SK-N-SH (cell line): Measurements from ENCODE around the gene LILRA6. TPM values are rescaled to one million over a fixed set of nuclear protein-coding genes. Genes with fewer than 3 reads are reported as not detected.

Source experiments
- CTCF ChIA-PET: fragments of 300-600, 350-600 bp; formaldehyde crosslinking; extraction: SDS; loops from one replicate; lab custom pipeline; 2021; lab: Yijun Ruan, JAX
- POLR2A ChIA-PET: fragments of 350-600 bp; sonication (Branson Sonifier 250); formaldehyde crosslinking; extraction: SDS; loops from one replicate; lab custom pipeline; 2020; ENCODE audit warnings: antibody characterized with exemption, inconsistent platforms; lab: Yijun Ruan, JAX
- DNase-seq: peaks from one replicate; pipeline ENCODE4 v3.0.0; 2012
- H2AFZ ChIP-seq: fragments of 200-600 bp; sonication (generic); 2 replicates; pipeline ENCODE4 v1.8.1; 2016; ENCODE audit warnings: antibody characterized with exemption, mild to moderate bottlenecking, low read depth
- H3F3A ChIP-seq: fragments of 200-600 bp; sonication (generic); replicated peaks from 2 replicates; pipeline ENCODE3; 2016; ENCODE audit warnings: antibody characterized with exemption, mild to moderate bottlenecking; ENCODE audit not compliant: insufficient read depth
- H3K27ac ChIP-seq, 2 experiments: fragments of 200-500 bp in 1 of 2; fragments of 200-600 bp in 1 of 2; sonication (Bioruptor generic) in 1 of 2; sonication (generic), shearing (Covaris generic) in 1 of 2; 2 replicates each; pipeline versions ENCODE4 v1.5.1 to v1.6.1; 2014 to 2016; ENCODE audit warnings: low read depth in 2 of 2, inconsistent platforms in 1 of 2, low read length in 1 of 2, mild to moderate bottlenecking in 1 of 2, mixed read lengths in 1 of 2
- H3K27me3 ChIP-seq: fragments of 200-600 bp; sonication (generic), shearing (Covaris generic); 2 replicates; pipeline ENCODE4 v1.6.1; 2016; ENCODE audit warnings: mixed run types; ENCODE audit not compliant: insufficient read depth
- H3K36me3 ChIP-seq, 2 experiments: fragments of 200-500 bp in 1 of 2; fragments of 200-600 bp in 1 of 2; sonication (Bioruptor generic) in 1 of 2; sonication (generic) in 1 of 2; replicated peaks in 1 of 2; 2 replicates each; pipeline versions ENCODE3 to v1.5.1; 2014 to 2016; ENCODE audit warnings: low read length in 1 of 2, mild to moderate bottlenecking in 1 of 2; ENCODE audit not compliant: insufficient read depth in 2 of 2, control insufficient read depth in 1 of 2
- H3K4me1 ChIP-seq, 2 experiments: fragments of 200-500 bp in 1 of 2; fragments of 200-600 bp in 1 of 2; sonication (Bioruptor generic) in 1 of 2; sonication (generic), shearing (Covaris generic) in 1 of 2; 2 replicates each; pipeline versions ENCODE4 v1.5.1 to v1.6.1; 2014 to 2016; ENCODE audit warnings: low read depth in 1 of 2, low read length in 1 of 2, mixed run types in 1 of 2; ENCODE audit not compliant: insufficient read depth in 2 of 2, control insufficient read depth in 1 of 2
- H3K4me2 ChIP-seq: fragments of 200-600 bp; sonication (generic), shearing (Covaris generic); 2 replicates; pipeline ENCODE4 v1.6.1; 2017; ENCODE audit warnings: mixed run types
- H3K4me3 ChIP-seq, 2 experiments: fragments of 200-500 bp in 1 of 2; fragments of 200-600 bp in 1 of 2; sonication (Bioruptor generic) in 1 of 2; sonication (generic), shearing (Covaris generic) in 1 of 2; 2 replicates each; pipeline versions ENCODE4 v1.5.1 to v1.8.1; 2014 to 2016; ENCODE audit warnings: low read depth in 2 of 2, inconsistent platforms in 1 of 2, low read length in 1 of 2, mild to moderate bottlenecking in 1 of 2, mixed read lengths in 1 of 2, moderate library complexity in 1 of 2
- H3K79me2 ChIP-seq: fragments of 200-600 bp; sonication (generic); 2 replicates; pipeline ENCODE4 v1.8.1; 2017; ENCODE audit warnings: mild to moderate bottlenecking; ENCODE audit not compliant: insufficient read depth
- H3K9ac ChIP-seq: fragments of 200-600 bp; sonication (generic); 2 replicates; pipeline ENCODE4 v1.6.1; 2017; ENCODE audit warnings: mixed run types
- H3K9me2 ChIP-seq: fragments of 200-600 bp; sonication (generic); 2 replicates; pipeline ENCODE4 v1.6.1; 2017; ENCODE audit warnings: mixed run types
- H3K9me3 ChIP-seq: fragments of 200-600 bp; sonication (generic); 2 replicates; pipeline ENCODE4 v1.6.1; 2017; ENCODE audit warnings: mixed run types, mild to moderate bottlenecking, moderate library complexity
- H4K20me1 ChIP-seq: fragments of 200-600 bp; sonication (generic); 2 replicates; pipeline ENCODE4 v1.6.1; 2017; ENCODE audit warnings: mild to moderate bottlenecking, mixed run types; ENCODE audit not compliant: insufficient read depth
- EP300 ChIP-seq, 2 experiments: IDR thresholded peaks; 2 replicates each; pipeline versions ENCODE4 v1.4.0 to v1.6.1; 2012; ENCODE audit warnings: borderline replicate concordance in 1 of 2, low read depth in 1 of 2, low read length in 1 of 2
- FOSL2 ChIP-seq: IDR thresholded peaks from 2 replicates; pipeline ENCODE4 v1.4.0; 2012; ENCODE audit warnings: low read depth, mild to moderate bottlenecking, moderate library complexity, borderline replicate concordance
- FOXM1 ChIP-seq: IDR thresholded peaks from 2 replicates; pipeline ENCODE4 v1.4.0; 2012; ENCODE audit warnings: low read depth, mild to moderate bottlenecking
- GABPA ChIP-seq: IDR thresholded peaks from 2 replicates; pipeline ENCODE4 v1.4.0; 2012; ENCODE audit warnings: low read depth, mild to moderate bottlenecking
- GATA2 ChIP-seq: sonication (generic); formaldehyde crosslinking; IDR thresholded peaks from 2 replicates; pipeline ENCODE4 v1.5.0; 2020; ENCODE audit warnings: mild to moderate bottlenecking, missing genetic modification reagents
- MAX ChIP-seq: IDR thresholded peaks from 2 replicates; pipeline ENCODE4 v1.4.0; 2012; ENCODE audit warnings: low read depth
- NRF1 ChIP-seq: IDR thresholded peaks from 2 replicates; pipeline ENCODE4 v1.6.1; 2012; ENCODE audit warnings: low read depth, mild to moderate bottlenecking, low read length
- RAD21 ChIP-seq: IDR thresholded peaks from 2 replicates; pipeline ENCODE4 v1.6.1; 2012; ENCODE audit warnings: mild to moderate bottlenecking, low read length
- RCOR1 ChIP-seq: fragments of 150-350 bp; IDR thresholded peaks from 2 replicates; pipeline ENCODE4 v1.6.1; 2017; ENCODE audit warnings: antibody characterized with exemption, low read length
- SMC3 ChIP-seq: IDR thresholded peaks from 2 replicates; pipeline ENCODE4 v1.6.1; 2012; ENCODE audit warnings: low read depth, low read length, improper control_type of control experiment
- TAF1 ChIP-seq: IDR thresholded peaks from 2 replicates; pipeline ENCODE4 v1.6.1; 2012; ENCODE audit warnings: low read depth, mild to moderate bottlenecking, low read length, moderate library complexity, borderline replicate concordance
- TCF12 ChIP-seq: IDR thresholded peaks from 2 replicates; pipeline ENCODE4 v1.4.0; 2012
- TEAD4 ChIP-seq: IDR thresholded peaks from 2 replicates; pipeline ENCODE4 v1.4.0; 2012; ENCODE audit warnings: mild to moderate bottlenecking, borderline replicate concordance; ENCODE audit not compliant: insufficient read depth
- YY1 ChIP-seq: IDR thresholded peaks from 2 replicates; pipeline ENCODE4 v1.4.0; 2012; ENCODE audit warnings: low read depth, mild to moderate bottlenecking
- WGBS: methylation state at CpG from one replicate; pipeline ENCODE4 v1.1.6; 2017; ENCODE audit warnings: low lambda C conversion rate; 5-methylcytosine and 5-hydroxymethylcytosine counted together
- polyA plus RNA-seq, 3 experiments: library from polyadenylated mRNA; depleted of rRNA; stranded (reverse); fragments of >200 nt; gene quantifications; 2 replicates each; pipeline ENCODE4 v1.2.3, GENCODE V29; 2012
- TF ChIP-seq, protein P1 (sequence below): IDR thresholded peaks from 2 replicates; pipeline ENCODE4 v1.4.0; 2012; ENCODE audit warnings: low read depth, borderline replicate concordance
- TF ChIP-seq, protein P2 (sequence below): fragments of 200-600 bp; sonication (generic); IDR thresholded peaks from 2 replicates; pipeline ENCODE4 v1.6.1; 2017; ENCODE audit warnings: antibody characterized with exemption, mild to moderate bottlenecking, moderate library complexity
- TF ChIP-seq, protein P3 (sequence below): IDR thresholded peaks from 2 replicates; pipeline ENCODE4; 2012
- TF ChIP-seq, protein P4 (sequence below): fragments of 150-350 bp; IDR thresholded peaks from 2 replicates; pipeline ENCODE4 v1.6.1; 2017; ENCODE audit warnings: antibody characterized with exemption, low read length, low read depth, borderline replicate concordance

Gene LILRA6
- polyA plus RNA-seq, 1 of the 3 experiments (the other 2 are of a cell fraction) = not detected

DNA sequence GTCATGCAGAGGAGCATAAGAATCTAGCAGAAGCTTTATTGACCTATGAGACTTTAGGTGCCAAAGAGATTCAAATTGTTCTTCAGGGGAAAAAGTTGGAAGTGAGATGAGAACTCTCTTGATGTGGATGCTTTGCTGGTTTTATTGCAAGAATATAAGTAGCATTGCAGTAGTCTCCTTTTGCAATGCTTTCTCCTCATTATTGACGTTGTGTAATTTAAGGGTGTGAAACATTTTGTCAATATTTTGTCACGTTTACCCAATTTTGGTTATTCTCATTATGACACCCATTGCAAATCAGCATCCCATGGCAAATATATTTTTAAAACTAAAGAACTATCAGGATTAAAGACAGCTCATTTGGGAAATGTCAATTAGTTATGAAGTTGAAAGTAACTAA is 26.3 kb upstream of the LILRA6 start (continued):
- no peak for TF ChIP-seq NRF1
- TF ChIP-seq TCF12 = no peak
- no peak for TF ChIP-seq GATA2 (CRISPR knock-in tag)
- TF ChIP-seq MAX = no peak
- TF ChIP-seq, protein P1, sequence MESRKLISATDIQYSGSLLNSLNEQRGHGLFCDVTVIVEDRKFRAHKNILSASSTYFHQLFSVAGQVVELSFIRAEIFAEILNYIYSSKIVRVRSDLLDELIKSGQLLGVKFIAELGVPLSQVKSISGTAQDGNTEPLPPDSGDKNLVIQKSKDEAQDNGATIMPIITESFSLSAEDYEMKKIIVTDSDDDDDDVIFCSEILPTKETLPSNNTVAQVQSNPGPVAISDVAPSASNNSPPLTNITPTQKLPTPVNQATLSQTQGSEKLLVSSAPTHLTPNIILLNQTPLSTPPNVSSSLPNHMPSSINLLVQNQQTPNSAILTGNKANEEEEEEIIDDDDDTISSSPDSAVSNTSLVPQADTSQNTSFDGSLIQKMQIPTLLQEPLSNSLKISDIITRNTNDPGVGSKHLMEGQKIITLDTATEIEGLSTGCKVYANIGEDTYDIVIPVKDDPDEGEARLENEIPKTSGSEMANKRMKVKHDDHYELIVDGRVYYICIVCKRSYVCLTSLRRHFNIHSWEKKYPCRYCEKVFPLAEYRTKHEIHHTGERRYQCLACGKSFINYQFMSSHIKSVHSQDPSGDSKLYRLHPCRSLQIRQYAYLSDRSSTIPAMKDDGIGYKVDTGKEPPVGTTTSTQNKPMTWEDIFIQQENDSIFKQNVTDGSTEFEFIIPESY = no peak

DNA sequence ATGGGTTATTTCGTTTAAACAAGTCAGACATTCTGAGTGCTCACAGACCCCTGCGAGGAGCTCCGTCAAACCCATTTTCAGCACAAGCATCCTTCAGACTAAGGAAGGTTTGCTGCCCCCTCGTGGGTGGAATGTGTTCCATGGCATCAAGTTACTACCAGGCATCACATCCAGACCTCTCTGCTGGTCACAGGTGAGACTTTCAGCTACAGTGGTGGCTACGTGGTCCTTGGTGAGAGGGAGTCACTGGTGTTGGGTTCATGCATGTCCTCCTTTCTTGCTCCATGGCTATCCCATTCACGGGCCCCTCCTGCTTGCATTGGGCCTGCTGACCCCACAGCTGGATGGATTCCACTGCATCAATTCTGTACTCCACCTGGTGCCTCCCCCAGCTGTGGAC is 23.5 kb upstream of the LILRA6 start:
- Histone ChIP-seq H4K20me1 (no peaks in the 10 kb centered on the region), H3K36me3 (no peaks in the 10 kb centered on the region), H3K27me3 (peaks cover 44% of the 10 kb centered on the region; the same call in 1 of the 2 replicates), H3K9ac (no peak overlapping the region), H3F3A (peaks cover 5% of the 10 kb centered on the region), H3K4me3 (no peak overlapping the region; a peak in 1 of 4 replicates), H3K9me2 (no peaks in the 10 kb centered on the region), H3K9me3 (no peaks in the 10 kb centered on the region), H2AFZ (no peak overlapping the region), H3K27ac (no peak overlapping the region), H3K79me2 (no peaks in the 10 kb centered on the region), H3K4me2 (no peak overlapping the region), H3K4me1 (no peaks in the 10 kb centered on the region)
- CTCF ChIA-PET = interaction anchor here (0.6 to 2.6 kb wide), 20 partner anchors 8 to 437 kb away, joined by 3 to 14 read pairs (median 4); partner anchors contain the start of genes LILRB2, LILRB5 and MBOAT7
- WGBS = 6% methylated on average over 6 of the region's 6 CpGs
- POLR2A ChIA-PET = interaction anchor here (0.6 kb wide), 1 partner anchor 167 kb away, joined by 5 read pairs; no protein-coding TSS in a partner anchor
- peak; percentile 59 for DNase-seq
- TF ChIP-seq RAD21 (peak; percentile 44), TCF12 (no peak), SMC3 (peak; percentile 17; the same call in 1 of the 2 replicates), EP300 (IDR thresholded peaks at IDR 0.05; ENCODE audit: borderline replicate concordance in 1 of 2, low read depth in 1 of 2, low read length in 1 of 2) (no peak), TEAD4 (peak; percentile 89)
- TF ChIP-seq, protein P2, sequence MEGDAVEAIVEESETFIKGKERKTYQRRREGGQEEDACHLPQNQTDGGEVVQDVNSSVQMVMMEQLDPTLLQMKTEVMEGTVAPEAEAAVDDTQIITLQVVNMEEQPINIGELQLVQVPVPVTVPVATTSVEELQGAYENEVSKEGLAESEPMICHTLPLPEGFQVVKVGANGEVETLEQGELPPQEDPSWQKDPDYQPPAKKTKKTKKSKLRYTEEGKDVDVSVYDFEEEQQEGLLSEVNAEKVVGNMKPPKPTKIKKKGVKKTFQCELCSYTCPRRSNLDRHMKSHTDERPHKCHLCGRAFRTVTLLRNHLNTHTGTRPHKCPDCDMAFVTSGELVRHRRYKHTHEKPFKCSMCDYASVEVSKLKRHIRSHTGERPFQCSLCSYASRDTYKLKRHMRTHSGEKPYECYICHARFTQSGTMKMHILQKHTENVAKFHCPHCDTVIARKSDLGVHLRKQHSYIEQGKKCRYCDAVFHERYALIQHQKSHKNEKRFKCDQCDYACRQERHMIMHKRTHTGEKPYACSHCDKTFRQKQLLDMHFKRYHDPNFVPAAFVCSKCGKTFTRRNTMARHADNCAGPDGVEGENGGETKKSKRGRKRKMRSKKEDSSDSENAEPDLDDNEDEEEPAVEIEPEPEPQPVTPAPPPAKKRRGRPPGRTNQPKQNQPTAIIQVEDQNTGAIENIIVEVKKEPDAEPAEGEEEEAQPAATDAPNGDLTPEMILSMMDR = peak; percentile 76

DNA sequence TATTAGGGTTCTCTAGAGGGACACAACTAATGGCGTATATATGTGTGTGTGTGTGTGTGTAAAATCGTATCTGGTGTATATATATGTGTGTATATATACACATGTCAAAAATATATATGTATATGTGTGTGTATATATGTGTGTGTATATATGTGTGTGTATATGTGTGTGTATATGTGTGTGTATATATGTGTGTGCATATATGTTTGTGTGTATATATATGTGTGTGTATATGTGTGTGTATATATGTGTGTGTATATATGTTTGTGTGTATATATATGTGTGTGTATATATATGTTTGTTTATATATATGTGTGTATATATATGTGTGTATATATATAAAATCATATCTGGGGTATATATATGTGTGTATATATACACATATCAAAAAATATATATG is 19.9 kb upstream of the LILRA6 start:
- Histone ChIP-seq H3K4me2 (no peak overlapping the region), H3K27ac (no peak overlapping the region), H3F3A (peaks cover 5% of the 10 kb centered on the region), H3K9me2 (no peaks in the 10 kb centered on the region), H2AFZ (no peak overlapping the region), H3K4me1 (no peaks in the 10 kb centered on the region), H3K9me3 (no peaks in the 10 kb centered on the region), H3K36me3 (no peaks in the 10 kb centered on the region), H4K20me1 (no peaks in the 10 kb centered on the region), H3K4me3 (no peak overlapping the region), H3K27me3 (peaks cover 56% of the 10 kb centered on the region), H3K79me2 (no peaks in the 10 kb centered on the region), H3K9ac (no peak overlapping the region)
- CTCF ChIA-PET = no interaction called here
- no peak for DNase-seq
- WGBS = 5% methylated on average over 2 of the region's 2 CpGs
- POLR2A ChIA-PET = no interaction called here
- TF ChIP-seq RCOR1 (no peak), EP300 (IDR thresholded peaks at IDR 0.05; ENCODE audit: borderline replicate concordance in 1 of 2, low read depth in 1 of 2, low read length in 1 of 2) (no peak), RAD21 (no peak), GABPA (no peak), TAF1 (no peak), FOSL2 (no peak), FOXM1 (no peak), YY1 (no peak)
- TF ChIP-seq, protein P3, sequence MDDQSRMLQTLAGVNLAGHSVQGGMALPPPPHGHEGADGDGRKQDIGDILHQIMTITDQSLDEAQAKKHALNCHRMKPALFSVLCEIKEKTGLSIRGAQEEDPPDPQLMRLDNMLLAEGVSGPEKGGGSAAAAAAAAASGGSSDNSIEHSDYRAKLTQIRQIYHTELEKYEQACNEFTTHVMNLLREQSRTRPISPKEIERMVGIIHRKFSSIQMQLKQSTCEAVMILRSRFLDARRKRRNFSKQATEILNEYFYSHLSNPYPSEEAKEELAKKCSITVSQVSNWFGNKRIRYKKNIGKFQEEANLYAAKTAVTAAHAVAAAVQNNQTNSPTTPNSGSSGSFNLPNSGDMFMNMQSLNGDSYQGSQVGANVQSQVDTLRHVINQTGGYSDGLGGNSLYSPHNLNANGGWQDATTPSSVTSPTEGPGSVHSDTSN = no peak
- TF ChIP-seq, protein P2 = no peak
- TF ChIP-seq, protein P4, sequence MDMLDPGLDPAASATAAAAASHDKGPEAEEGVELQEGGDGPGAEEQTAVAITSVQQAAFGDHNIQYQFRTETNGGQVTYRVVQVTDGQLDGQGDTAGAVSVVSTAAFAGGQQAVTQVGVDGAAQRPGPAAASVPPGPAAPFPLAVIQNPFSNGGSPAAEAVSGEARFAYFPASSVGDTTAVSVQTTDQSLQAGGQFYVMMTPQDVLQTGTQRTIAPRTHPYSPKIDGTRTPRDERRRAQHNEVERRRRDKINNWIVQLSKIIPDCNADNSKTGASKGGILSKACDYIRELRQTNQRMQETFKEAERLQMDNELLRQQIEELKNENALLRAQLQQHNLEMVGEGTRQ = no peak
